GM19455 (cell line): ENCODE results near the gene SSH2.
"Not testable (repeated sequence)": the region's sequence is repeated elsewhere in the genome, so short reads cannot be mapped to it uniquely, and the experiment has no call there.

Source experiments
- ATAC-seq: cut with Tn5 transposase; IDR thresholded peaks from one replicate; pipeline ENCODE4 v1.9.1; 2021; ENCODE audit not compliant: unreplicated experiment

Gene SSH2, protein sequence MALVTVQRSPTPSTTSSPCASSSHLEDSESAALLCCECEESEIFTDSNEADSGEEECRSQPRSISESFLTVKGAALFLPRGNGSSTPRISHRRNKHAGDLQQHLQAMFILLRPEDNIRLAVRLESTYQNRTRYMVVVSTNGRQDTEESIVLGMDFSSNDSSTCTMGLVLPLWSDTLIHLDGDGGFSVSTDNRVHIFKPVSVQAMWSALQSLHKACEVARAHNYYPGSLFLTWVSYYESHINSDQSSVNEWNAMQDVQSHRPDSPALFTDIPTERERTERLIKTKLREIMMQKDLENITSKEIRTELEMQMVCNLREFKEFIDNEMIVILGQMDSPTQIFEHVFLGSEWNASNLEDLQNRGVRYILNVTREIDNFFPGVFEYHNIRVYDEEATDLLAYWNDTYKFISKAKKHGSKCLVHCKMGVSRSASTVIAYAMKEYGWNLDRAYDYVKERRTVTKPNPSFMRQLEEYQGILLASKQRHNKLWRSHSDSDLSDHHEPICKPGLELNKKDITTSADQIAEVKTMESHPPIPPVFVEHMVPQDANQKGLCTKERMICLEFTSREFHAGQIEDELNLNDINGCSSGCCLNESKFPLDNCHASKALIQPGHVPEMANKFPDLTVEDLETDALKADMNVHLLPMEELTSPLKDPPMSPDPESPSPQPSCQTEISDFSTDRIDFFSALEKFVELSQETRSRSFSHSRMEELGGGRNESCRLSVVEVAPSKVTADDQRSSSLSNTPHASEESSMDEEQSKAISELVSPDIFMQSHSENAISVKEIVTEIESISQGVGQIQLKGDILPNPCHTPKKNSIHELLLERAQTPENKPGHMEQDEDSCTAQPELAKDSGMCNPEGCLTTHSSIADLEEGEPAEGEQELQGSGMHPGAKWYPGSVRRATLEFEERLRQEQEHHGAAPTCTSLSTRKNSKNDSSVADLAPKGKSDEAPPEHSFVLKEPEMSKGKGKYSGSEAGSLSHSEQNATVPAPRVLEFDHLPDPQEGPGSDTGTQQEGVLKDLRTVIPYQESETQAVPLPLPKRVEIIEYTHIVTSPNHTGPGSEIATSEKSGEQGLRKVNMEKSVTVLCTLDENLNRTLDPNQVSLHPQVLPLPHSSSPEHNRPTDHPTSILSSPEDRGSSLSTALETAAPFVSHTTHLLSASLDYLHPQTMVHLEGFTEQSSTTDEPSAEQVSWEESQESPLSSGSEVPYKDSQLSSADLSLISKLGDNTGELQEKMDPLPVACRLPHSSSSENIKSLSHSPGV (N-terminal part only)

DNA sequence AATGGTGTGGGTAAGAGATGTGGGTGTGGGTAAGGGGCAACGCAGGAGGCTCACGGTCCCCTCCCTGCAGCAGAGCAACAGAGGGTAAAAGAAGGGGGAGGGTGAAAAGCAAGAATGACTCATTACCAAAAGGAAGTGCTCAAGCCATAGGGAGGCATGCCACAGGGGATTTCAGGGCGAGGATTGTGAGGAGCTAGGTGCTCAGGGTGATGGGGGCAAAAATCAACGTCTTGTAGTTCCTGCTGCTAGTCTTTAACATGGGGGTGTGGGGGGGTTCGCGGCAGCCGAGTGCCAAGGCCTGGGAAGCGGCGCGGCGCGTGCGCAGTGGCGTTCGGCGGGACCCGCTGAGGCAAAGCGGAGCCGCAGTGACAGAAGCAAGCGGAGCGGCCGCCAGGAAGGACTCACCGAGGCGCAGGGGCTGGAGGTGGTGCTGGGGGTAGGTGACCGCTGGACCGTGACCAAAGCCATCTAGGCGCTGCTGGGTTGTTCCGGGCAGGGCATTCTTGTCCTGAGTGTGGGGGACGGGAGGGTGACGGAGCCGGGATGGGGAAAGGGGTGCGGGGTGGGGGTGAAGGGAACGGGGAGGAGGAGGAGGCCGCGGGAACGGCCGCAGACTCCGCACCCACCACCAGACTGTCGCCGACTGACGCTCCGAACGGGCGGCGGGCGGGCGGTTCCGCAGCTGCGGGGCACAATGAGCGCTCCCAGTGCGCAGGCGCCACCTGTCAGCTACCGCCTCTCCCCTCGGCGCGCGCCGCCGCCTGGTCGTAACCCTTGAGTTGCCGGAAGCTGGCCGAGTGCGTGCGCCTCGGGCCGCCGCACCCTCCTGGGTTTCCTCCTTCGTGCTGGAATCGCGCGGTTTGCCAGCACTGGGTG lies at the start of gene SSH2:
Gene SSH2 (minus strand): TSS at position 696 of the 876 bp plus-strand sequence. CDS start 228 bp downstream, at position 468.
- peak; percentile 53 for ATAC-seq

DNA sequence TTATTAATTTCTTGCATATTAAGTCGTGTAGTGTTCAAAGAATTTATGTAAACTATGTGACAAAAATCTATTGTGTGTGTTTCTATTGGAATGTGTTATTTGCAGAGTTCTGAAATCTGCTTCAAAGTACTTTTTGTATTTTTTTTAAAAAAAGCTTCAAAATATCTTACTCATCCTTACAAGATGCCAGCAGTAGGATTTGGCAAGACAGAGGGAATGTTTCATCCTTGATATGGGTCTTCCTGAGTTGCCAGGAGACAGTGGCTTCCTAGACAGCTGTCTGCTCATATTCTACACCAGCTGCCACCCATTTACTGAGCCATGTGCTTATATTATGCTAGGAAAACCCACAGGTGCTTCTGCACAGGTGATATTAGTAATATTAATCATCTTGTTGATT lies 47.8 kb upstream of the SSH2 start:
- no peak for ATAC-seq

DNA sequence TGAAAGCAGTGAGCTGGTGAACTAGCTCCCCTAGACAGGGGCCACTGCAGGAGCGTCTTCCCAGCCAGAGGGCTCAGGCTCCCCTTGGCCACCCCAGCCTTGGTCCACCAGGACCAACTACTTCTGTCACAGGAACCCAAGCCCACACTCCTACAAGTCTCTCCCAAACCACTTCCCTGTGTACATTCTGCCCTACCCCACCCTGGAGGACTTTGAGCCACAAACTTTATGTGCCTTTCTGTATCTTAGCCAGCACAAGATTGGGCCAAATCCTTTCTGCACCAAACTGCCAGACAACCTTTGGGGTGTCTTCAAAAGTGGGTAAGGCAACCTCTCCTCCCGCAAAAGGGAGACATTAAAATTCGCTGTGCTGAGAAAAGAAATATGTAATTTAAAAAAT lies 43.0 kb upstream of the SSH2 start:
- no peak for ATAC-seq

DNA sequence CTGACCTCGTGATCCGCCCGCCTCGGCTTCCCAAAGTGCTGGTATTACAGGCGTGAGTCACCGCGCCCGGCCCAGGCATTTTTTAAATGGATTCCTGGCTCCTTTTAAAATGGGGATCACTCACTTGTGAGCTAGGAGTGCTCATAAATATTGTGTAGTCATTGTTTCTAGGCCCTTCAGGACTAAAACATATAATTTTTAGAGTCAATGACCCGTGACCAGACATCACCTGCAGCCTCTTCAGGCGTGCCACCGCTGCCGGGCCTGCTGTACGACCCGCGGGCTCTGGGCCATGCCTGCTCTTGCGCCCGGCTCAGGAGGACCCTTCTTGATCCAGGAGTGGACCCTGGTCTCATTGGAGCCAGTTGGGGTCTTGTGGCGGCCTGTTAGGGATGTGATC lies 42.2 kb upstream of the SSH2 start:
- ATAC-seq = no peak

DNA sequence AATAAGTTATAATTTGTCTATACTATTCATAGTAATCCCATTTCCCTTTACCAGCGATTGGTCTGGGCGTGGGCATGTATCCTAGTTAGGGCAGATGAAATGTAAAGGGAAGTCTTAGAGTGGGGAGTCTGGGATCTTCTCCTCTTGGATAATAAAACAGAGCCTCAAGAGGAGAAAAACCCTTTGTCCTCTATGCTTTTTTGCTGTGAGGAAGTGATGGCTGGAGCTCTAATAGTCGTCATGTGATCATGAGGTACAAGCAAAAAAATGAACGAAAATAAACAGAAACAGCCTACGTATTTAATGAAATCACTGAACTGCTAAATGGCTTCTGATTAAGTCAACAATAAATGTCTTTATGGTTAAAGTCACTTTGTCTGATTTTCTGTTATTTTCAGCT lies 38.2 kb upstream of the SSH2 start:
- ATAC-seq = no peak

DNA sequence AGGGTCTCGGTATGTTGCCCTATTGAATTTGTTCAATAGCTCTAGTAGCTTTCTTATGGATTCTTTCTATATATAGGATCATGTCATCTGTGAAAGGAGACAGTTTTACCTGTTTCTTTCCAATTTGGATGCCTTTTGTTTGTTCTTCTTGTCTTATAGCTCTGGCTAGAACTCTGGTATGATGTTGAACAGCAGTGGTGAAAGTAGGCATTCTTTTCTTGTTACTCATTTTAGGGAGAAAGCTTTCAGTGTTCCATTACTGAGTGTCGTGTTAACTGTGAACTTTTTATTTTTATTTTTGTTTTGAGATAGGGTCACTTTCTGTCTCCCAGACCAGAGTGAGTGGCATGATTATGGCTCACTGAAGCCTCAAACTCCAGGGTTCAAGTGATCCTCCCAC lies 32.6 kb upstream of the SSH2 start:
- ATAC-seq = no peak

DNA sequence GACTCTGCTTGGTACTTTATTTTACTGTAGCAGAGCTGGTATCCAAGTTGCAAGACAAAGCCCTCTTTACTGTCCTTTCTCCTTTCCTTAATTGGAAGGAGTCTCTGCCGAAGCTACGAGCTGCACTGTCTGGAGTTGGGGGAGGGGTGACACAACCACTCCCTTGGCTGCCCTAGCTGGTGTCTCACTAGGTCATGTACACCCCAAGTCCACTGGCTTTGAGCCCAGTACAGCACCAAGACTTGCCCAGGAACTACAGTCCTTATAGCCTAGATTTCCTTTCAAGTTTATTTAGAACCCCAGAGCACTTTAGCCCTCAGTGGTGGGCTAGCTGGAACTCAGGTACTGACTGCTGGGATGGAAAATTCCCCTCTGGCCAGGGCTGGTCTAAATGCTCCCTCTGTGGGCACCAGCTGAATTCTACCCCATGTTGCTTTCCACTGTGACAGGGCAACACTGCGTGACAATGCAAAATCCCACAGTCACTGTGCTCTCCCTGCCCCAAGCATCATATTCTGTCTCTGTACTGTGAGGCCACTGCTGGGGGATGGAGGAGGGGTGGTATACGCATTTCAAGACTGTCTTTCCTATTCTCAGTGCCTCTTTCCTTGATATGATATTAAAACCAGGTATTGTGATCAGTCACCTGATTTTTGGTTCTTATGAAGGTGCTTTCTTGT lies 29.8 kb upstream of the SSH2 start:
- ATAC-seq = no peak

DNA sequence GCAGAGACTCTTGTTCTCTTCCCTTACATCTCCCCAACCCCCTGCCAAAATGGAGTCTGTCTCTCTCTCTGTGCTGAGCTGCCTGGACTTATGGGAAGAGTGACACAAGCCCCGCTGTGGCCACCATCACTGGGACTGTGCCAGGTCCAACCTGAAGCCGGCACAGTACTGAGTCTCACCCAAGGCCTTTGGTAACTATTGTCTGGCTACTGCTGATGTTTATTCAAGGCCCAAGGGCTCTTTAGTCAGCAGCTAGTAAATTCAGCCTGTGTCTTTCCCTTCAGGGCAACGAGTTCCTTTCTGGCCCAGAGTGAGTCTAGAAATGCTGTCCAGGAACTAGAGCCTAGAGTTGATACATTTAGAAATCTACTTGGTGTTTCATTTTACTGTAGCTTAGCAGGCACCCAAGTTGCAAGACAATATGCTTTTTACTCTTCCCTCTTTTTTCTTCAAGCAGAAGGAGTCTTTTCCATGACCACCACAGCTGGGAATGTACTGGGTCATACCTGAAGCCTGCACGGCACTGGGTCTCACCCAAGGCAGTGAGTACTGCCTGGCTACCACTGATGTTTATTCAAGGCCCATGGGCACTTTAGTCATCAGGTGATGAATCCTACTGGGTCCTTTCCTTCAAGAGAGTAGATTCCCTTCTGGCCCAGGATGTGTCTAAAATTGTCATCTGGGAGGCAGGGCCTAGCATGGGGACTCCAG lies 29.1 kb upstream of the SSH2 start:
- no peak for ATAC-seq

DNA sequence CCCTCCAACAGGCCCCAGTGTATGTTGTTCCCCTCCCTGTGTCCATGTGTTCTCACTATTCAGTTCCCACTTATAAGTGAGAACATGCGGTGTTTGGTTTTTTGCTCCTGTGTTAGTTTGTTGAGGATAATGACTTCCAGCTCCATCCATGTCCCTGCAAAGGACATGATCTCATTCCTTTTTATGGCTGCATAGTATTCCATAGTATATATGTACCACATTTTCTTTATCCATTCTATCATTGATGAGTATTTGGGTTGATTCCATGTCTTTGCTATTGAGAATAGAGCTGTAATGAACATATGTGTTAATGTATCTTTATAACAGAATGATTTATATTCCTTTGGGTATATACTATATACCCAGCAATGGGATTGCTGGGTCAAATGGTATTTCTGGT lies 27.5 kb upstream of the SSH2 start:
- not testable (repeated sequence) for ATAC-seq

DNA sequence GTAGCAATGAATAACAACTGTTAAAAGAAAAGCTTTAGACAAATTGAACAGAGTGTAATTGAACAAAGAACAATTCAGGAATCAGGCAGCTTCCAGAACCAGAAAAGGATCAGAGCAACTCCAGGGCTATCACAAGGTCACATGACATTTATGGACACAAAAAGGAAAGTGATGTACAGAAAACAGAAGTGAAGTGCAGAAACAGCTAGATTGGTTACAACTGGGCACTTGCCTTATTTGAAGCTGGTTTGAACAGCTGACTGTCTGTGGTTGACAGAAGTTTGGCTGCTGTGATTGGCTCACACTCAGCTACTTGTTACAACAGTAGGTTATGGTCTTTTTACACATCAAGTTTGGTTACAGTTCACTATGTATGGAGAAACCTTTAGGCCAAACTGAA lies 26.2 kb upstream of the SSH2 start:
- no peak for ATAC-seq

DNA sequence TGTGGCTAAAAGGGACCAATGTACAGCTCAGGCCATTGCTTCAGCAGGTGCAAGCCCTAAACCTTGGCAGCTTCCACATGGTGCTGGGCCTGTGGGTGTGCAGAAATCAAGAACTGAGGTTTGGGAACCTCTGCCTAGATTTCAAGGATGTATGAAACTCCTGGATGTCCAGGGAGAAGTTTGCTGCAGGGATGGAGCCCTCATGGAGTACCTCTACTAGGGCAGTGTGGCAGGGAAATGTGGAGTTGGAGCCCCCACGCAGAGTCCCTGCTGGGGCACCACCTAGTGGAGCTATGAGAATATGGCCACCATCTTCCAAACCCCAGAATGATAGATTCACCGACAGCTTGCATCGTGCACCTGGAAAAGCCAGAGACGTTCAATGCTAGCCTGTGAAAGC lies 24.4 kb upstream of the SSH2 start:
- no peak for ATAC-seq

DNA sequence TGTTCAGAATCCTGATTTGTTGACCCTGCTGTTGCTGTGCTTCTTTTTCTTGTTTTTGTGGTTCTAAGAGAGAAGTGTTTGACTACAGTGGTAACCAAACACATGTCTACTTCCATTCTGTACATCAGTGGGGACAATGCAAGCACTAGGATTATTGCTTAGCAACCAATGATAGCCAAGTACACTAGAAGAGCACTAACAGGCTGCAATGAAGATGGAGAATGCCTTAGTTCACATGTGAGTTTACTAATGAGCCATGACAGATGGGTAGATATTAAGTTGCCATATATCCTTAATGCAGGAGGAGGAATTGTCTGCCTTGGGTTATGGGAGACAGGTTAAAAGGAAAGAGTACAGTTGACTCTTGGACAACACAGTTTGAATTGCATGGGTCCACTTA lies 19.7 kb upstream of the SSH2 start:
- ATAC-seq = no peak

DNA sequence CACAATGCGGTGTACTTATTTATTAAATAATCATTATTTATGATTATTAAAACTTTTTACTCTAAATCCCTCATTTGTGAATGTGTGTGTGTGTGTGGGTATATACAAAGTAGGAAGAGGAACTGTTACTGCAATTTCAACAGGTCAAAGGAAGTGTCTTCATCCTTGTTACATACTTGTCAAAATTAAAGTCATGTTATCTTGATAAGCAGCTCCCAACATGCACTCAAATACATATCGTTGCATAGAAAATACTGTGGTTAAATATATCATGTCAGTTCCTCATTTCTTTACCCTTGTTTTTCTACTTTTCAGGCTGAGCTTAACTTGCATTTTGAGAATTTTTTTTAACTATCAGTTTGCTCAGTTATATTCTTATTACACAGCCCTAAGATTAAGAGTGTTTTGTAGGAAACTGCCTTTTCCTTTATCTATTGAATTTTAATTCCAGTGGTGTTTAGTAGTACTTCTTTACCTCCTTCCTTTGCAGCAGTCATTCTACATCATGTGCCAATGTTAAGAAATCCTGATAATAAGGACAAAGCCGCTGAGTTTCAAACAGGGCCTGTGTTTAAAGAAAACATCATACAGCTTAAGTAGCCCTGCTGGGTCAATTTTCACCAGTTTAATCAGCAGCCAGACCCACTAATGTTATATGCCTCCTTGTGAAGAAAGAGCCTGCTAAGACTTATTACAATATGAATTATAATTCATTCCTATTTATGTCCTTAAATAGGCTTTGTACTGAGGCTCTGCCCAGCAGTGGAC lies 18.6 kb upstream of the SSH2 start:
- no peak for ATAC-seq

DNA sequence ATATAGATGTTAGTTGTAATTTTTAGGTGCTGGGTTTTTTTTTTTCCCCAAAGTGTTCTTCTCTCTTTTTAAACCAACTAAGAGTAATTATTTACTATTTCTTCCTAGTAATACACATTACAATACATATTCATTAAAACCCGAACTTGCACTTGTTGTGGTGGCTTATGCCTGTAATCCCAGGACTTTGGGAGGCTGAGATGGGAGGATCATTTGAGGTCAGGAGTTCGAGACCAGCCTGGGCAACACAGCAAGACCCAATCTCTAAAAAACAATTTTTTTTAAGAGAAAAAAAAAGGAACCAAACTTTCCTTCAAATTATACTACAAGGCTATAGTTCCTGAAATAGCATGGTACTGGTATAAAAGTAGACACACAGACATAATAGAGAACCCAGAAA lies 15.3 kb upstream of the SSH2 start:
- no peak for ATAC-seq

DNA sequence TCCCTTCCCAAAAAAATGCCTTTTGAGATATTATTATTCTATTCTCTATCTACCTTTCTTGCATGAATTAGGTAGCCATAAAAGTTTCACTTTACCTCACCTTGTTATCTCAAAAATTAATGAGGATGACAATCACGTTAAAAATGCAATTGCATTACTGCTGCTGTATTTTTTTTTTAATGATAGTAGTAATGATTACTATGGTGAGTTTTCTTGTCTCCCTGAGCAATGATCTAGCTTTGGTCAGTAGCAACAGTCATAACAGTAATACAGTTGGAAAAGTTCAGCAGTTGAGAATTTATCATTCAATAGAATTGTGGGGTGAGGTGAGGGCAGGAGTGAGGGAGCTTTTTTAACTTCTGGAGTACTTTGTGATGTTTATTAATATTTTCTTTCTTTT lies 11.3 kb upstream of the SSH2 start, which contains the start of gene EFCAB5:
Gene EFCAB5 (plus strand): TSS at position 301 of the 400 bp plus-strand sequence. CDS start 163 bp downstream, outside the sequence.
- no peak for ATAC-seq

DNA sequence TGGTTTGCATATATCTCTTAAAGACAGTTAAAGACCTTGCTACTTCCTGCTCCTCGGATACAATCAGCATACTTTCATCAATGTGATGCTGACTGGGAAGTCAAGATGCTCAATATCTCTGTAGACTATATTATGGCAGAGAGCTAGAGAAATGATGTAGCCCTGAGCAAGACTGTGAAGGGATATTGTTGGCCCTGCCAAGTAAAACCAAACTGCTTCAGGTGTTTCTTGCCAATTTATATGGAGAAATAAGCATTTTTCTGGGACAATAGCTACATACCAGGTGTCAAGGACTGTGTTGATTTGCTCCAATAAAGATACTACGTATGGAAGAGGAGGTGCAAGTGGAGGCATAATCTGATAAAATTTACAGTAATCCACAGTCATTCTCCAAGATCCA lies 6.7 kb upstream of the SSH2 start:
- no peak for ATAC-seq

DNA sequence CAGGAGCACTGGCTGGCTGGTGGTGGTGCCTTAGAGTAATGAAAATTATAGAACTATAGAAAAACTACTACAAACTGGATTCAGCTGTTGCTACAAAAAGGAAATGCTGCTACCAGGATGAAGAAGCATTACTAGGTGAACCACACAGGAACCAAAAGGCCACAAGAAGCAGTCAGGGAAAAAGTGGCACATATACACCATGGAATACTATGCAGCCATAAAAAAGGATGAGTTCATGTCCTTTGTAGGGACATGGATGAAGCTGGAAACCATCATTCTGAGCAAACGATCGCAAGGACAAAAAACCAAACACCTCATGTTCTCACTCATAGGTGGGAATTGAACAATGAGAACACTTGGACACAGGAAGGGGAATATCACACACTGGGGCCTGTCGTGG lies 5.9 kb upstream of the SSH2 start:
- ATAC-seq = not testable (repeated sequence)

DNA sequence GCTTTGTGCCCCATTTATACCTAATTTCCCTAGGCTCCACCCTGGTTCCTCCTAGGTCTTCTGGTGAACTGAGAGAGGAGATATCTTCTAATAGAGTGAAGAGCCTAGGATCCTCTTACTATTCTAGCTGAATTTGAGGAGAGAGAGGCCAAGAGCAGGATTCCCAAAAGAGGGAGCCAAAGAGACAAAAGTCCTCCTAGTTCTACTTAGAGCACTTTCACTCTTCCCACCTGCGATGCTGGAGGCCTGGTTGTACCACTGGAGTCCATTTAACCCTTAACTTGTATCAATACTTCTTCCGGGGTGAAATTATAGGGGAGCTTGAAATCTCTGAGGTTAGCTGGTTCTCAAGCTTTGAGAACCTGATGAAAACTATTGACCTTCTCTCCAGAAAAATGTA lies 3.4 kb upstream of the SSH2 start:
- no peak for ATAC-seq
